Sigmoid colon (tissue), 7 donors: Measurements from ENCODE around the gene TMEM203. TPM values are rescaled to one million over a fixed set of nuclear protein-coding genes. Genes with fewer than 3 reads are reported as not detected.
A peak's percentile ranks its signal among the peaks of the same experiment; 100 is the strongest.

ENCODE experiments used
- DNase-seq: peaks from one replicate; pipeline ENCODE4 v3.0.0-alpha.2; 2019
- H3K27ac ChIP-seq, 4 donors: fragments of 200-600 bp; sonication (generic); one replicate each; pipeline ENCODE4 v1.5.1; 2016 to 2019; ENCODE audit warnings: mild to moderate bottlenecking in 1 of 4
- H3K27me3 ChIP-seq, 3 donors: fragments of 200-600 bp; sonication (generic); one replicate each; pipeline ENCODE4 v1.5.1; 2019; ENCODE audit warnings: mild to moderate bottlenecking in 1 of 3
- H3K36me3 ChIP-seq, 4 donors: fragments of 200-600 bp; sonication (generic); one replicate each; pipeline ENCODE4 v1.5.1; 2016 to 2019
- H3K4me1 ChIP-seq, 4 donors: fragments of 200-600 bp; sonication (generic); one replicate each; pipeline ENCODE4 v1.5.1; 2017 to 2019
- H3K4me3 ChIP-seq, 4 donors: fragments of 200-600 bp; sonication (generic); one replicate each; pipeline ENCODE4 v1.5.1; 2017 to 2019; ENCODE audit warnings: mild to moderate bottlenecking in 2 of 4, moderate library complexity in 1 of 4
- H3K9me3 ChIP-seq, 4 donors: fragments of 200-600 bp in 3 of 4; sonication (generic) in 3 of 4; one replicate each; pipeline versions ENCODE4 v1.5.1 to v1.6.1; 2013 to 2019
- CTCF ChIP-seq, 4 experiments: fragments of 450-650 bp in 3 of 4; fragments of 200-600 bp in 1 of 4; IDR thresholded peaks; one replicate each; pipeline ENCODE4 v1.5.1; 2016 to 2019; ENCODE audit warnings: antibody characterized with exemption in 4 of 4, mild to moderate bottlenecking in 3 of 4, moderate library complexity in 2 of 4
- EP300 ChIP-seq, 4 donors: sonication (generic); formaldehyde crosslinking; IDR thresholded peaks; one replicate each; pipeline ENCODE4 v1.6.1; 2017; ENCODE audit warnings: antibody characterized with exemption in 4 of 4
- POLR2A ChIP-seq, 2 donors: fragments of 450-650 bp; IDR thresholded peaks; one replicate each; pipeline ENCODE4 v1.6.1; 2016; ENCODE audit warnings: antibody characterized with exemption in 2 of 2, mild to moderate bottlenecking in 2 of 2, moderate library complexity in 2 of 2
- POLR2AphosphoS5 ChIP-seq, 4 donors: sonication (generic); formaldehyde crosslinking; IDR thresholded peaks; one replicate each; pipeline ENCODE4 v1.6.1; 2017; ENCODE audit warnings: antibody characterized with exemption in 4 of 4
- WGBS, 2 donors: extraction: QIAGEN DNeasy Blood & Tissue Kit; methylation state at CpG; one replicate each; pipeline ENCODE4 v1.1.7; 2013; 5-methylcytosine and 5-hydroxymethylcytosine counted together
- intact Hi-C: fragments of 100-400 bp; cut with DNase I; formaldehyde crosslinking; loops from one replicate; pipeline ENCODE4 v1.15.1; 2023
- polyA plus RNA-seq, 3 donors: library from polyadenylated mRNA; stranded (reverse); fragments of 200-250 nt; gene quantifications; one replicate each; pipeline ENCODE4 v1.2.3, GENCODE V29; 2013
- total RNA-seq, 4 donors: library from RNA; depleted of rRNA; stranded (reverse); fragments of >200 nt; gene quantifications; one replicate each; pipeline ENCODE4 v1.1.0, GENCODE V29; 2016
- donor health status: healthy with polysubstance abuse.
- donor health status: Bipolar disorder and iron deficiency.
- donor health status: healthy.

Gene TMEM203
- total RNA-seq (10 to 100 TPM; 24.8 to 33.4 (median 29.1) TPM), polyA plus RNA-seq (10 to 100 TPM; 27.5 to 42.0 (median 38.4) TPM)

- intact Hi-C loops: loop anchor here (2.0 to 5.0 kb wide), 2 partner anchors 17 to 47 kb away; partner anchors contain the start of genes ANAPC2, SSNA1 and STPG3
- peaks cover 0 to 8% (median 0%) of the 10 kb centered on the region in 4 donors for H3K36me3 ChIP-seq
- peaks cover 0 to 58% (median 54%) of the 10 kb centered on the region in 4 donors for H3K4me1 ChIP-seq
- peak; percentile 91 to 96 (median 94) for TF ChIP-seq POLR2AphosphoS5 (IDR thresholded peaks at IDR 0.05)
- TF ChIP-seq POLR2A (IDR thresholded peaks at IDR 0.05): peak; percentile 46 to 51
- no peak for TF ChIP-seq EP300 (IDR thresholded peaks at IDR 0.05)
- H3K27ac ChIP-seq: peak within 1 kb of the TSS; percentile 79 to 90 (median 86)
- H3K4me3 ChIP-seq: peak within 1 kb of the TSS; percentile 66 to 99 (median 88)
- no peaks in the 10 kb centered on the region for H3K27me3 ChIP-seq
- peak; percentile 94 for DNase-seq
- no peaks in the 10 kb centered on the region for H3K9me3 ChIP-seq
- 0% methylated on average over 98 of the region's 98 CpGs for WGBS, 2 donors
Measured at GRCh38 chr9:137205126-137206069, at the start of gene TMEM203, which contains the start of gene NDOR1. TSS of gene TMEM203 (minus strand) at chr9:137205648. CDS start at chr9:137205414, 234 bp downstream. TSS of gene NDOR1 (plus strand) at chr9:137205700. CDS start at chr9:137205778, 78 bp downstream.

GRCh38 chr9:137254624-137255447 lies 49.4 kb upstream of the TMEM203 start, which contains the start of gene NELFB:
TSS of gene NELFB (plus strand) at chr9:137255327.
- DNase-seq: peak; percentile 95
- intact Hi-C loops: loop anchor here (2.0 to 5.0 kb wide), 2 partner anchors 14 to 48 kb away; partner anchors contain the start of genes NDOR1, TMEM203 and TUBB4B
- Histone ChIP-seq H3K9me3 (no peaks in the 10 kb centered on the region), H3K27ac (peak within 1 kb of the TSS; percentile 83 to 88 (median 86)), H3K36me3 (peaks cover 0 to 31% (median 12%) of the 10 kb centered on the region in 4 donors), H3K4me1 (peaks cover 0 to 27% (median 26%) of the 10 kb centered on the region in 4 donors), H3K27me3 (peaks cover 0 to 10% (median 6%) of the 10 kb centered on the region in 3 donors), H3K4me3 (peak within 1 kb of the TSS; percentile 81 to 95 (median 84))
- 1 to 2% methylated on average over 105 of the region's 105 CpGs for WGBS, 2 donors
- no peak for TF ChIP-seq CTCF (IDR thresholded peaks at IDR 0.05)
- TF ChIP-seq POLR2A (IDR thresholded peaks at IDR 0.05): peak in 1 of 2 donors; percentile 48
- TF ChIP-seq POLR2AphosphoS5 (IDR thresholded peaks at IDR 0.05): peak; percentile 68 to 83 (median 77)

- H3K4me1 ChIP-seq: peaks cover 0 to 27% (median 26%) of the 10 kb centered on the region in 4 donors
- peaks cover 0 to 27% (median 9%) of the 10 kb centered on the region in 4 donors for H3K36me3 ChIP-seq
- peak overlapping the region; percentile 83 to 88 (median 86) for H3K27ac ChIP-seq
- peak overlapping the region; percentile 72 to 87 (median 82) for H3K4me3 ChIP-seq
- WGBS, 2 donors: 33 to 71% methylated on average over 21 of the region's 21 CpGs
- H3K27me3 ChIP-seq: peaks cover 0 to 10% (median 6%) of the 10 kb centered on the region in 3 donors
- no peak for TF ChIP-seq EP300 (IDR thresholded peaks at IDR 0.05)
- no peak for TF ChIP-seq POLR2A (IDR thresholded peaks at IDR 0.05)
- TF ChIP-seq POLR2AphosphoS5 (IDR thresholded peaks at IDR 0.05): no peak
- no peak for TF ChIP-seq CTCF (IDR thresholded peaks at IDR 0.05)
- intact Hi-C loops: loop anchor here (2.0 to 5.0 kb wide), 2 partner anchors 13 to 47 kb away; partner anchors contain the start of genes NDOR1, TMEM203 and TUBB4B
- no peak for DNase-seq
- no peaks in the 10 kb centered on the region for H3K9me3 ChIP-seq
Measured at GRCh38 chr9:137253717-137254623, 48.5 kb upstream of the TMEM203 start.
